Caco-2 (cell line): ENCODE results near the gene CSMD2. TPM values are rescaled to one million over a fixed set of nuclear protein-coding genes. Genes with fewer than 3 reads are reported as not detected.

Experiments used
- BruUV-seq: library from RNA; stranded (reverse); fragments of 400-500 nt; replicated peaks from 2 replicates; lab custom pipeline; 2021; lab: Mats Ljungman, UMichigan
- CTCF ChIA-PET: fragments of 300-600 bp; sonication (Branson Sonifier 250); formaldehyde crosslinking; loops from one replicate; lab custom pipeline; 2022; ENCODE audit warnings: antibody characterized with exemption; lab: Charles Lee
- POLR2A ChIA-PET: fragments of 300-600 bp; sonication (Branson Sonifier 250); formaldehyde crosslinking; loops from one replicate; lab custom pipeline; 2022; ENCODE audit warnings: antibody characterized with exemption; lab: Charles Lee
- DNase-seq, 2 experiments: peaks; one replicate each; pipeline versions ENCODE4 v3.0.0 to v3.0.0-alpha.2; 2020 to 2022
- H3K27me3 ChIP-seq: replicated peaks from 2 replicates; pipeline ENCODE4 v1.6.0; 2011; ENCODE audit warnings: low read length; ENCODE audit not compliant: control insufficient read depth, insufficient read depth
- H3K36me3 ChIP-seq: 2 replicates; pipeline ENCODE4 v1.5.1; 2011; ENCODE audit warnings: low read length; ENCODE audit not compliant: control insufficient read depth, insufficient read depth
- H3K4me1 ChIP-seq: fragments of 250-450 bp; sonication (Bioruptor Pico); 2 replicates; pipeline ENCODE4 v1.5.1; 2020; ENCODE audit warnings: mild to moderate bottlenecking
- H3K4me3 ChIP-seq: 2 replicates; pipeline ENCODE4 v1.5.1; 2011; ENCODE audit warnings: low read depth, mild to moderate bottlenecking, control low read depth, low read length
- H3K9me3 ChIP-seq: fragments of 250-450 bp; sonication (Bioruptor Pico); 2 replicates; pipeline ENCODE4 v1.5.1; 2020; ENCODE audit warnings: mild to moderate bottlenecking, moderate library complexity
- H3K27ac Mint-ChIP-seq: one replicate; pipeline ENCODE4 v1.8.0; 2022; ENCODE audit warnings: mixed read lengths; ENCODE audit not compliant: unreplicated experiment
- H3K27me3 Mint-ChIP-seq: one replicate; pipeline ENCODE4 v1.8.0; 2022; ENCODE audit warnings: mixed read lengths; ENCODE audit not compliant: insufficient read depth, unreplicated experiment
- H3K36me3 Mint-ChIP-seq: one replicate; pipeline ENCODE4 v1.8.0; 2022; ENCODE audit warnings: mild to moderate bottlenecking, mixed read lengths; ENCODE audit not compliant: insufficient read depth, unreplicated experiment
- H3K4me1 Mint-ChIP-seq: one replicate; pipeline ENCODE4 v1.8.0; 2022; ENCODE audit warnings: low read depth, mixed read lengths; ENCODE audit not compliant: unreplicated experiment
- H3K4me3 Mint-ChIP-seq: one replicate; pipeline ENCODE4 v1.8.0; 2022; ENCODE audit warnings: mild to moderate bottlenecking, moderate library complexity, mixed read lengths; ENCODE audit not compliant: unreplicated experiment
- H3K9me3 Mint-ChIP-seq: one replicate; pipeline ENCODE4 v1.8.0; 2022; ENCODE audit warnings: mixed read lengths; ENCODE audit not compliant: unreplicated experiment
- CTCF ChIP-seq, 2 experiments: fragments of 200-600 bp in 1 of 2; IDR thresholded peaks; 1 replicate in 1 of 2; 2 replicates in 1 of 2; pipeline versions ENCODE4 v1.5.1 to v1.8.0; 2011 to 2022; ENCODE audit warnings: antibody characterized with exemption in 1 of 2, control low read depth in 1 of 2, inconsistent platforms in 1 of 2, low read depth in 1 of 2, low read length in 1 of 2, mild to moderate bottlenecking in 1 of 2, moderate library complexity in 1 of 2; ENCODE audit not compliant: insufficient read depth in 1 of 2, severe bottlenecking in 1 of 2, unreplicated experiment in 1 of 2
- intact Hi-C: fragments of 100-400 bp; cut with micrococcal nuclease; formaldehyde crosslinking; loops from one replicate; pipeline ENCODE4 v1.10.0; 2022; ENCODE audit not compliant: unreplicated experiment
- total RNA-seq: library from RNA; stranded (reverse); gene quantifications from 2 replicates; pipeline ENCODE4 v1.2.3, GENCODE V29; 2022

CSMD2 gene
- total RNA-seq, 1 experiment from 2014 or later, result not detected

DNA sequence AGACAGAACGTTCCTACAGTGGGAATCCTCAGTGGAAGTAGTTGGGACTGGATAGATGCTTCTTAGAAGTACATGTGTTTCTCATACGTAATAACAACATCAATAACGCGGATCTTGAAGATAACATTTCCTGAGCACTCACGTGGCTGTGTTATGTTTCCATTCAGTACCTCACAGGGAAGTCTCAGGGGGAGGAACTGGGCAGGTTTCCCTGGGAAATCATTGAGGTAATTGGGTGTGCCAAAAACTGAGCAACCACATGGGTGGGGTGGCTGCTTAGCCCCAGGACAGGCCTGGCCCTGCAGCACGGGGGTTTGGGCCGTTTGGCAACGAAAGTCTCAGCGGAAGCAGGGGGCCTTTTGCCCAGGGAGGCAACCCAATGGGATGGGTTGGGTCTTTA is 558.8 kb downstream of the CSMD2 start:
- intact Hi-C loops, result no loop called here
- Mint-ChIP-seq H3K27me3 (peaks cover 3% of the 10 kb centered on the region), H3K36me3 (no peaks in the 10 kb centered on the region), H3K9me3 (no peaks in the 10 kb centered on the region), H3K27ac (no peak overlapping the region), H3K4me1 (no peaks in the 10 kb centered on the region), H3K4me3 (no peak overlapping the region)
- Histone ChIP-seq H3K27me3 (no peaks in the 10 kb centered on the region), H3K36me3 (no peaks in the 10 kb centered on the region), H3K9me3 (no peaks in the 10 kb centered on the region), H3K4me1 (no peaks in the 10 kb centered on the region), H3K4me3 (no peak overlapping the region)
- POLR2A ChIA-PET, result no interaction called here
- no peak for DNase-seq
- CTCF ChIA-PET, result no interaction called here
- no peak for TF ChIP-seq CTCF (IDR thresholded peaks at IDR 0.05; ENCODE audit: insufficient read depth in 1 of 2, low read depth in 1 of 2, low read length in 1 of 2, severe bottlenecking in 1 of 2, unreplicated experiment in 1 of 2)
- BruUV-seq, result no TSS peak

DNA sequence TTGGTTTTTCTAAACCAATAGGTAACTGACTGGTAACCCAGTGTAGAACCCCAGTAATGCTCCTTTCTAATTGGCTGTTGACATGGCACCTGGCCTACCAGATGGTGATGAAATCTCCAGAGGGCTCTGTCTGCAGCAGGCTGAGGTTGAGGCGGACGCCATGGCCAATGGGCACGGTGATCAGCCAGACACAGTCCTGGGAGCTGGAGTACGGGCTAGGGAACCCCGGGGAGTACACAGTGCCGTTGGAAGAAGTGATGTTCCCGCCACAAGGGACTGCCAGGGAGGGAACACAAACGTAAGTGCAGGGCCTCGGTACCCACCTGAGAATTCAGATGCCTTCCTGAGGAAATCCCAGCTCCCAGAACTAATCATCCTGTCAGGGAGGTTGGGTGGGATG is 562.8 kb downstream of the CSMD2 start:
- no TSS peak for BruUV-seq
- intact Hi-C loops, result no loop called here
- Mint-ChIP-seq H3K36me3 (no peaks in the 10 kb centered on the region), H3K9me3 (no peaks in the 10 kb centered on the region), H3K4me1 (no peaks in the 10 kb centered on the region), H3K27ac (no peak overlapping the region), H3K27me3 (peaks cover 5% of the 10 kb centered on the region), H3K4me3 (no peak overlapping the region)
- ChIA-PET POLR2A (no interaction called here), CTCF (no interaction called here)
- TF ChIP-seq CTCF (IDR thresholded peaks at IDR 0.05; ENCODE audit: insufficient read depth in 1 of 2, low read depth in 1 of 2, low read length in 1 of 2, severe bottlenecking in 1 of 2, unreplicated experiment in 1 of 2), result no peak
- Histone ChIP-seq H3K36me3 (no peaks in the 10 kb centered on the region), H3K4me3 (no peak overlapping the region), H3K27me3 (no peaks in the 10 kb centered on the region), H3K9me3 (no peaks in the 10 kb centered on the region), H3K4me1 (no peaks in the 10 kb centered on the region)
- DNase-seq, result no peak

- ChIA-PET POLR2A (no interaction called here), CTCF (no interaction called here)
- Mint-ChIP-seq H3K9me3 (no peaks in the 10 kb centered on the region), H3K4me3 (no peak overlapping the region), H3K27me3 (peaks cover 3% of the 10 kb centered on the region), H3K4me1 (no peaks in the 10 kb centered on the region), H3K36me3 (no peaks in the 10 kb centered on the region), H3K27ac (no peak overlapping the region)
- no peaks in the 10 kb centered on the region for H3K9me3 ChIP-seq
- no peaks in the 10 kb centered on the region for H3K4me1 ChIP-seq
- H3K27me3 ChIP-seq, result no peaks in the 10 kb centered on the region
- TF ChIP-seq CTCF (IDR thresholded peaks at IDR 0.05; ENCODE audit: insufficient read depth in 1 of 2, low read depth in 1 of 2, low read length in 1 of 2, severe bottlenecking in 1 of 2, unreplicated experiment in 1 of 2), result no peak
- DNase-seq, result no peak
- H3K4me3 ChIP-seq, result no peak overlapping the region
- no peaks in the 10 kb centered on the region for H3K36me3 ChIP-seq
- no TSS peak for BruUV-seq
- intact Hi-C loops, result no loop called here
Observed at GRCh38 chr1:33601751-33602150, 563.3 kb downstream of the CSMD2 start.
